CD14-positive monocyte (primary cell): Measurements from ENCODE around the gene DYNC2H1. TPM values are rescaled to one million over a fixed set of nuclear protein-coding genes. Genes with fewer than 3 reads are reported as not detected.

Experiments used
- DNase-seq, 3 donors: peaks; one replicate each; pipeline ENCODE4 v3.0.0-alpha.2; 2011 to 2022
- H2AFZ ChIP-seq: 2 replicates; pipeline ENCODE4 v1.6.0; 2012; ENCODE audit warnings: mild to moderate bottlenecking, low read depth, low read length, inconsistent platforms; ENCODE audit not compliant: insufficient read depth, poor library complexity, severe bottlenecking
- H3K27ac ChIP-seq, 2 donors: 1 replicate in 1 of 2; 2 replicates in 1 of 2; pipeline ENCODE4 v1.5.1; 2012 to 2013; ENCODE audit warnings: low read length in 2 of 2, control low read depth in 1 of 2, inconsistent platforms in 1 of 2, low read depth in 1 of 2, mild to moderate bottlenecking in 1 of 2
- H3K27me3 ChIP-seq, 2 donors: one replicate each; pipeline versions ENCODE4 v1.6.0 to v1.6.1; 2011 to 2013; ENCODE audit warnings: low read length in 2 of 2; ENCODE audit not compliant: control insufficient read depth in 2 of 2, insufficient read depth in 2 of 2
- H3K36me3 ChIP-seq, 2 donors: replicated peaks in 1 of 2; 1 replicate in 1 of 2; 2 replicates in 1 of 2; pipeline versions ENCODE4 v1.5.1 to v1.6.1; 2012 to 2013; ENCODE audit warnings: low read length in 2 of 2, control low read depth in 1 of 2, inconsistent platforms in 1 of 2, mild to moderate bottlenecking in 1 of 2; ENCODE audit not compliant: insufficient read depth in 2 of 2, control insufficient read depth in 1 of 2
- H3K4me1 ChIP-seq, 2 donors: 1 replicate in 1 of 2; 2 replicates in 1 of 2; pipeline versions ENCODE4 v1.5.1 to v1.6.1; 2012 to 2013; ENCODE audit warnings: low read length in 2 of 2, control low read depth in 1 of 2, inconsistent platforms in 1 of 2, mild to moderate bottlenecking in 1 of 2, moderate library complexity in 1 of 2; ENCODE audit not compliant: insufficient read depth in 2 of 2, control insufficient read depth in 1 of 2
- H3K4me2 ChIP-seq: replicated peaks from 2 replicates; pipeline ENCODE3; 2012; ENCODE audit warnings: low read length, moderate library complexity, mild to moderate bottlenecking; ENCODE audit not compliant: poor library complexity, severe bottlenecking; ENCODE audit errors: extremely low read depth
- H3K4me3 ChIP-seq, 3 experiments: fragments of 200-600 bp in 1 of 3; sonication (generic) in 1 of 3; replicated peaks in 1 of 3; 1 replicate in 2 of 3; 2 replicates in 1 of 3; pipeline ENCODE4 v1.5.1; 2011 to 2013; ENCODE audit warnings: low read length in 3 of 3, mild to moderate bottlenecking in 3 of 3, control low read depth in 2 of 3, low read depth in 2 of 3, inconsistent platforms in 1 of 3, moderate library complexity in 1 of 3
- H3K79me2 ChIP-seq: 2 replicates; pipeline ENCODE4 v1.6.0; 2012; ENCODE audit warnings: mild to moderate bottlenecking, control low read depth, inconsistent platforms, low read length, moderate library complexity; ENCODE audit not compliant: insufficient read depth
- H3K9ac ChIP-seq: 2 replicates; pipeline ENCODE4 v1.6.0; 2017; ENCODE audit warnings: low read length, mild to moderate bottlenecking; ENCODE audit not compliant: insufficient read depth, poor library complexity, severe bottlenecking
- H3K9me3 ChIP-seq, 2 donors: replicated peaks in 1 of 2; 1 replicate in 1 of 2; 2 replicates in 1 of 2; pipeline versions ENCODE4 v1.5.1 to v1.6.1; 2012 to 2013; ENCODE audit warnings: low read length in 2 of 2, control low read depth in 1 of 2; ENCODE audit not compliant: control insufficient read depth in 1 of 2, insufficient read depth in 1 of 2
- H4K20me1 ChIP-seq: 2 replicates; pipeline ENCODE4 v1.6.0; 2012; ENCODE audit warnings: mild to moderate bottlenecking, low read length, control low read depth, moderate library complexity; ENCODE audit not compliant: insufficient read depth
- H3K27ac Mint-ChIP-seq, 7 donors: one replicate each; pipeline ENCODE4 v1.8.0; 2020; ENCODE audit warnings: mild to moderate bottlenecking in 7 of 7, mixed read lengths in 7 of 7, moderate library complexity in 6 of 7, inconsistent platforms in 2 of 7
- H3K27me3 Mint-ChIP-seq, 3 donors: one replicate each; pipeline ENCODE4 v1.8.0; 2021 to 2022; ENCODE audit warnings: low read depth in 3 of 3, mild to moderate bottlenecking in 3 of 3, mixed read lengths in 3 of 3, moderate library complexity in 3 of 3, inconsistent platforms in 1 of 3
- H3K36me3 Mint-ChIP-seq, 2 donors: one replicate each; pipeline ENCODE4 v1.8.0; 2020; ENCODE audit warnings: mixed read lengths in 2 of 2, inconsistent platforms in 1 of 2, mild to moderate bottlenecking in 1 of 2
- H3K4me1 Mint-ChIP-seq: one replicate; pipeline ENCODE4 v1.8.0; 2020; ENCODE audit warnings: mild to moderate bottlenecking, mixed read lengths
- H3K4me3 Mint-ChIP-seq, 2 donors: one replicate each; pipeline ENCODE4 v1.8.0; 2020; ENCODE audit warnings: mild to moderate bottlenecking in 2 of 2, mixed read lengths in 2 of 2, moderate library complexity in 1 of 2
- H3K9me3 Mint-ChIP-seq, 7 donors: one replicate each; pipeline ENCODE4 v1.8.0; 2020 to 2022; ENCODE audit warnings: mixed read lengths in 7 of 7, mild to moderate bottlenecking in 6 of 7, moderate library complexity in 6 of 7, inconsistent platforms in 2 of 7
- CTCF ChIP-seq: fragments of 200-600 bp; IDR thresholded peaks from one replicate; pipeline ENCODE4 v1.8.0; 2022; ENCODE audit warnings: antibody characterized with exemption, mild to moderate bottlenecking
- WGBS: methylation state at CpG from one replicate; pipeline ENCODE4 v1.1.5; 2013; ENCODE audit warnings: missing lambda C conversion rate; ENCODE audit not compliant: insufficient coverage; 5-methylcytosine and 5-hydroxymethylcytosine counted together
- intact Hi-C, 2 donors: fragments of 100-400 bp; cut with micrococcal nuclease; formaldehyde crosslinking; loops; one replicate each; pipeline versions ENCODE4 v1.15.0 to v1.15.1; 2023
- polyA plus RNA-seq, 3 donors: library from polyadenylated mRNA; depleted of rRNA in 1 of 3; unstranded in 2 of 3; stranded (reverse) in 1 of 3; fragments of 300-500 nt in 2 of 3; fragments of >200 nt in 1 of 3; fragmentation: Illumina TruSeq in 2 of 3; gene quantifications; 1 replicate in 2 of 3; 2 replicates in 1 of 3; pipeline ENCODE4 v1.2.3, GENCODE V29; 2012 to 2021
- small RNA-seq: library from RNA; depleted of rRNA; stranded (forward); fragments of <200 nt; gene quantifications from one replicate; pipeline ENCODE3, GENCODE V24; 2012; ENCODE audit warnings: low read depth; ENCODE audit not compliant: insufficient read length

DYNC2H1 gene
- polyA plus RNA-seq, 3 donors: 0.10 to 1.5 (median 0.36) TPM

- Histone ChIP-seq H4K20me1 (no peaks in the 10 kb centered on the region), H3K27me3 (no peaks in the 10 kb centered on the region)
- peaks cover 0 to 2% (median 0%) of the 10 kb centered on the region in 3 donors for H3K27me3 Mint-ChIP-seq
Observed at GRCh38 chr11:103529181-103529684, 420.0 kb downstream of the DYNC2H1 start.

More at GRCh38 chr11:103529181-103529684, 420.0 kb downstream of the DYNC2H1 start:
- DNase-seq: no peak
- Mint-ChIP-seq H3K9me3 (peaks cover 0 to 3% (median 0%) of the 10 kb centered on the region in 7 donors), H3K4me3 (no peak overlapping the region), H3K36me3 (no peaks in the 10 kb centered on the region), H3K27ac (no peak overlapping the region), H3K4me1 (no peaks in the 10 kb centered on the region)
- Histone ChIP-seq H3K4me1 (no peaks in the 10 kb centered on the region), H3K9me3 (no peaks in the 10 kb centered on the region), H3K27ac (no peak overlapping the region), H3K36me3 (no peaks in the 10 kb centered on the region), H3K9ac (no peak overlapping the region), H3K79me2 (no peaks in the 10 kb centered on the region), H2AFZ (no peak overlapping the region), H3K4me2 (no peak overlapping the region), H3K4me3 (no peak overlapping the region)
- no peak for TF ChIP-seq CTCF
- intact Hi-C loops: no loop called here
- WGBS: 90% methylated on average over 2 of the region's 4 CpGs

Small RNA genes within 50 kb of the gene (small RNA-seq; reads per million reads assigned to genes)
- not detected for gene AP003461.1

Other genes with a start within 250 kb of the DYNC2H1 start
- gene MMP12, start 234.4 kb upstream of the DYNC2H1 start, polyA plus RNA-seq: not detected
- gene MMP13, start 153.7 kb upstream of the DYNC2H1 start, polyA plus RNA-seq: not detected
- gene DCUN1D5, start 17.3 kb upstream of the DYNC2H1 start, polyA plus RNA-seq: 10 to 100 TPM in 2 of 3 donors, 1 to 10 TPM in 1; 7.8 to 20.3 (median 19.5) TPM